HepG2 (cell line): Measurements from ENCODE around the gene RASAL3. TPM values are rescaled to one million over a fixed set of nuclear protein-coding genes. Genes with fewer than 3 reads are reported as not detected.

Experiments
- CBX5 ChIP-seq: sonication (generic); formaldehyde crosslinking; IDR thresholded peaks from 2 replicates; pipeline ENCODE4 v1.4.0; 2020; ENCODE audit warnings: missing genetic modification reagents, borderline replicate concordance
- DZIP1 ChIP-seq: sonication (generic); formaldehyde crosslinking; IDR thresholded peaks from 2 replicates; pipeline ENCODE4 v1.5.0; 2020; ENCODE audit warnings: mild to moderate bottlenecking, missing genetic modification reagents
- HNF4G ChIP-seq, 2 experiments: sonication (generic) in 1 of 2; formaldehyde crosslinking in 1 of 2; IDR thresholded peaks; 2 replicates each; pipeline versions ENCODE4 v1.4.0 to v1.6.1; 2011 to 2020; ENCODE audit warnings: borderline replicate concordance in 2 of 2, low read depth in 2 of 2, mild to moderate bottlenecking in 2 of 2, low read length in 1 of 2, missing genetic modification reagents in 1 of 2, moderate library complexity in 1 of 2
- ONECUT2 ChIP-seq: sonication (generic); formaldehyde crosslinking; IDR thresholded peaks from 2 replicates; pipeline ENCODE4 v1.4.0; 2020; ENCODE audit warnings: missing genetic modification reagents
- PRMT3 ChIP-seq: sonication (generic); formaldehyde crosslinking; IDR thresholded peaks from 2 replicates; pipeline ENCODE4 v1.8.1; 2022; ENCODE audit warnings: low read depth, mild to moderate bottlenecking, moderate library complexity, missing genetic modification reagents, borderline replicate concordance
- SKIL ChIP-seq: sonication (generic); formaldehyde crosslinking; IDR thresholded peaks from 2 replicates; pipeline ENCODE4 v1.8.0; 2022; ENCODE audit warnings: missing genetic modification reagents, mild to moderate bottlenecking, moderate library complexity, borderline replicate concordance
- SP2 ChIP-seq: sonication (generic); formaldehyde crosslinking; IDR thresholded peaks from 2 replicates; pipeline ENCODE4 v1.5.1; 2020; ENCODE audit warnings: mild to moderate bottlenecking, missing genetic modification reagents
- THYN1 ChIP-seq: sonication (generic); formaldehyde crosslinking; IDR thresholded peaks from 2 replicates; pipeline ENCODE4 v1.8.1; 2023; ENCODE audit warnings: low read depth, mild to moderate bottlenecking, moderate library complexity, missing genetic modification reagents, borderline replicate concordance
- ZBTB14 ChIP-seq: sonication (generic); formaldehyde crosslinking; IDR thresholded peaks from 2 replicates; pipeline ENCODE4 v1.4.0; 2020; ENCODE audit warnings: missing genetic modification reagents
- ZHX2 ChIP-seq, 2 experiments: sonication (generic) in 1 of 2; formaldehyde crosslinking in 1 of 2; IDR thresholded peaks; 2 replicates each; pipeline versions ENCODE4 v1.6.1 to v1.9.0; 2014 to 2022; ENCODE audit warnings: antibody characterized with exemption in 1 of 2, borderline replicate concordance in 1 of 2, inconsistent platforms in 1 of 2, low read depth in 1 of 2, missing genetic modification reagents in 1 of 2
- ZNF124 ChIP-seq: sonication (generic); formaldehyde crosslinking; IDR thresholded peaks from 2 replicates; pipeline ENCODE4 v1.4.0; 2020; ENCODE audit warnings: missing genetic modification reagents
- ZNF720 ChIP-seq: sonication (generic); formaldehyde crosslinking; IDR thresholded peaks from 2 replicates; pipeline ENCODE4 v1.4.0; 2020; ENCODE audit warnings: missing genetic modification reagents
- polyA plus RNA-seq, 8 experiments: library from polyadenylated mRNA; depleted of rRNA in 3 of 8; stranded (reverse) in 7 of 8; unstranded in 1 of 8; fragments of >200 nt; fragmentation: Illumina TruSeq in 4 of 8; extraction: Trizol in 4 of 8; gene quantifications; 2 replicates each; pipeline versions ENCODE4 v1.2.1 to v1.2.3, GENCODE V29; 2011 to 2016; ENCODE audit warnings: low read depth in 4 of 8, missing spikeins in 1 of 8, mixed read lengths in 1 of 8; ENCODE audit not compliant: insufficient read depth in 1 of 8
- total RNA-seq, 5 experiments: library from RNA; depleted of rRNA; stranded (reverse); fragments of >200 nt; fragmentation: Illumina TruSeq; extraction: Trizol; gene quantifications; 2 replicates each; pipeline ENCODE4 v1.2.3, GENCODE V29; 2016; ENCODE audit warnings: low read depth in 1 of 5

The RASAL3 gene
- total and polyA plus RNA-seq, 2 of the 13 experiments (the other 11 are each of a cell fraction or from before 2014, with no cell fraction given), result not detected

GRCh38 chr19:15437355-15438123 is 26.8 kb downstream of the RASAL3 start (continued):
- TF ChIP-seq ZHX2 (IDR thresholded peaks at IDR 0.05; ENCODE audit: low read depth) (no peak), ZHX2 (CRISPR knock-in tag; IDR thresholded peaks at IDR 0.05; ENCODE audit: borderline replicate concordance) (no peak), DZIP1 (no peak), ONECUT2 (no peak), SKIL (no peak), HNF4G (IDR thresholded peaks at IDR 0.05; ENCODE audit: borderline replicate concordance, low read depth, low read length) (no peak), HNF4G (CRISPR knock-in tag; IDR thresholded peaks at IDR 0.05; ENCODE audit: borderline replicate concordance, low read depth) (no peak), ZBTB14 (no peak), THYN1 (CRISPR knock-in tag) (no peak), SP2 (CRISPR knock-in tag) (no peak), PRMT3 (CRISPR knock-in tag) (no peak), CBX5 (CRISPR knock-in tag) (no peak), ZNF124 (no peak), ZNF720 (CRISPR knock-in tag) (no peak)
